MCF 10A (cell line): ENCODE data around the gene PLA2G4B. TPM values are rescaled to one million over a fixed set of nuclear protein-coding genes. Genes with fewer than 3 reads are reported as not detected.

Source experiments
- BruUV-seq: library from RNA; stranded (reverse); fragments of 400-500 nt; replicated peaks from 2 replicates; lab custom pipeline; 2021; lab: Mats Ljungman, UMichigan
- CTCF ChIA-PET: fragments of 300-600 bp; sonication (Branson Sonifier 250); formaldehyde crosslinking; extraction: SDS; loops from one replicate; lab custom pipeline; 2021; ENCODE audit warnings: antibody characterized with exemption, inconsistent platforms; lab: Yijun Ruan, JAX
- POLR2A ChIA-PET: fragments of 300-600, 350-650 bp; sonication (Branson Sonifier 250); formaldehyde crosslinking; extraction: SDS; loops from one replicate; lab custom pipeline; 2020; ENCODE audit warnings: antibody characterized with exemption, inconsistent platforms; lab: Yijun Ruan, JAX
- DNase-seq: peaks from one replicate; pipeline ENCODE4 v3.0.0-alpha.2; 2018; ENCODE audit not compliant: unreplicated experiment
- H3K27ac Mint-ChIP-seq: one replicate; pipeline ENCODE4 v1.8.0; 2022; ENCODE audit warnings: mild to moderate bottlenecking, low read depth, mixed read lengths; ENCODE audit not compliant: unreplicated experiment
- H3K27me3 Mint-ChIP-seq: one replicate; pipeline ENCODE4 v1.8.0; 2022; ENCODE audit warnings: mixed read lengths; ENCODE audit not compliant: insufficient read depth, unreplicated experiment
- H3K36me3 Mint-ChIP-seq: one replicate; pipeline ENCODE4 v1.8.0; 2022; ENCODE audit warnings: mild to moderate bottlenecking, moderate library complexity, mixed read lengths; ENCODE audit not compliant: insufficient read depth, unreplicated experiment
- H3K4me1 Mint-ChIP-seq: one replicate; pipeline ENCODE4 v1.8.0; 2022; ENCODE audit warnings: mixed read lengths; ENCODE audit not compliant: insufficient read depth, unreplicated experiment
- H3K4me3 Mint-ChIP-seq: one replicate; pipeline ENCODE4 v1.8.0; 2022; ENCODE audit warnings: mild to moderate bottlenecking, moderate library complexity, mixed read lengths; ENCODE audit not compliant: unreplicated experiment
- H3K9me3 Mint-ChIP-seq: one replicate; pipeline ENCODE4 v1.8.0; 2022; ENCODE audit warnings: mixed read lengths; ENCODE audit not compliant: unreplicated experiment
- CTCF ChIP-seq: fragments of 200-600 bp; IDR thresholded peaks from one replicate; pipeline ENCODE4 v1.8.0; 2022; ENCODE audit warnings: antibody characterized with exemption, mild to moderate bottlenecking; ENCODE audit not compliant: unreplicated experiment
- intact Hi-C: fragments of 100-400 bp; cut with micrococcal nuclease; formaldehyde crosslinking; loops from 2 replicates; pipeline ENCODE4 v1.14.1; 2022
- total RNA-seq: library from RNA; stranded (reverse); gene quantifications from 2 replicates; pipeline ENCODE4 v1.2.3, GENCODE V29; 2022

PLA2G4B gene
- total RNA-seq, 1 experiment from 2014 or later, result 3.8 TPM

DNA sequence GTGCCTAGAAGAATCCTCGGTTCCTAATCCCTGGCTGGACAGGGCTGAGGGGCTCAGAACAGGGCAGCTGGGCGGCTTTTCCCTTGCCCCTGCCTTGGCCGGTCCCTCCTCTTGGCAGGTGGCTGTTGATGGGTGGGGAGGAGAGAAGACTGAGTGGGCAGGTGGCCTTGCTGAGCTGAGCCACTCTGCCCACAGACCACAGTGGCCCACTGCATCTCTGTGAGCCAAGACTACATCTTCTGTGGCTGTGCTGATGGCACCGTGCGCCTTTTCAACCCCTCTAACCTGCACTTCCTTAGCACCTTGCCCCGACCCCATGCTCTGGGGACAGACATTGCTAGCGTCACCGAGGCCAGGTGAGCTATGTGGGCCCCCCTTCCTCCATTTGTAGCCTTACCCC, 25.2 kb upstream of the PLA2G4B start:
- intact Hi-C loops, result no loop called here
- no peaks in the 10 kb centered on the region for H3K27me3 Mint-ChIP-seq
- no peak overlapping the region for H3K4me3 Mint-ChIP-seq
- no TSS peak for BruUV-seq
- no peak overlapping the region for H3K27ac Mint-ChIP-seq
- DNase-seq, result no peak
- H3K4me1 Mint-ChIP-seq, result no peaks in the 10 kb centered on the region
- H3K9me3 Mint-ChIP-seq, result no peaks in the 10 kb centered on the region
- POLR2A ChIA-PET, result interaction anchor here (15.9 kb wide), 1 partner anchor 37 kb away, joined by 486 read pairs; the partner anchor contains the start of gene MAPKBP1
- H3K36me3 Mint-ChIP-seq, result peaks cover 47% of the 10 kb centered on the region
- no peak for TF ChIP-seq CTCF
- CTCF ChIA-PET, result interaction anchor here (0.6 to 6.6 kb wide), 4 partner anchors 9 to 91 kb away, joined by 5 to 249 read pairs (median 24); partner anchors contain the start of gene MAPKBP1

- CTCF ChIA-PET, result interaction anchor here (1.3 to 6.6 kb wide), 2 partner anchors 39 to 41 kb away, joined by 4 to 249 read pairs; partner anchors contain the start of gene MAPKBP1
- POLR2A ChIA-PET, result interaction anchor here (15.9 kb wide), 1 partner anchor 39 kb away, joined by 486 read pairs; the partner anchor contains the start of gene MAPKBP1
- Mint-ChIP-seq H3K27me3 (no peaks in the 10 kb centered on the region), H3K27ac (no peak overlapping the region), H3K4me3 (no peak overlapping the region), H3K9me3 (no peaks in the 10 kb centered on the region), H3K36me3 (peaks cover 58% of the 10 kb centered on the region), H3K4me1 (no peaks in the 10 kb centered on the region)
- intact Hi-C loops, result no loop called here
- no TSS peak for BruUV-seq
- no peak for DNase-seq
- no peak for TF ChIP-seq CTCF
Measured at GRCh38 chr15:41814534-41814933, 24.1 kb upstream of the PLA2G4B start.

GRCh38 chr15:41816788-41817187, 21.9 kb upstream of the PLA2G4B start:
- no peak for TF ChIP-seq CTCF
- CTCF ChIA-PET, result interaction anchor here (2.6 kb wide), 1 partner anchor 44 kb away, joined by 10 read pairs; no protein-coding TSS in a partner anchor
- H3K27me3 Mint-ChIP-seq, result no peaks in the 10 kb centered on the region

GRCh38 chr15:41817327-41817726, 21.3 kb upstream of the PLA2G4B start:
- Mint-ChIP-seq H3K27ac (no peak overlapping the region), H3K36me3 (peaks cover 52% of the 10 kb centered on the region), H3K9me3 (no peaks in the 10 kb centered on the region), H3K27me3 (no peaks in the 10 kb centered on the region), H3K4me3 (no peak overlapping the region), H3K4me1 (no peaks in the 10 kb centered on the region)
- no peak for TF ChIP-seq CTCF
- no TSS peak for BruUV-seq
- ChIA-PET POLR2A (interaction anchor here (0.7 kb wide), 1 partner anchor 482 kb away, joined by 3 read pairs; no protein-coding TSS in a partner anchor), CTCF (interaction anchor here (2.6 kb wide), 1 partner anchor 44 kb away, joined by 10 read pairs; no protein-coding TSS in a partner anchor)
- intact Hi-C loops, result no loop called here
- DNase-seq, result no peak

More at GRCh38 chr15:41816788-41817187, 21.9 kb upstream of the PLA2G4B start:
- Mint-ChIP-seq H3K4me1 (no peaks in the 10 kb centered on the region), H3K4me3 (no peak overlapping the region), H3K9me3 (no peaks in the 10 kb centered on the region), H3K36me3 (peaks cover 53% of the 10 kb centered on the region), H3K27ac (no peak overlapping the region)
- intact Hi-C loops, result no loop called here
- no TSS peak for BruUV-seq
- POLR2A ChIA-PET, result interaction anchor here (0.7 kb wide), 1 partner anchor 482 kb away, joined by 3 read pairs; no protein-coding TSS in a partner anchor
- DNase-seq, result no peak
